ENCODE measurements around the gene TNFRSF8. TPM values are rescaled to one million over a fixed set of nuclear protein-coding genes. Genes with fewer than 3 reads are reported as not detected.

The TNFRSF8 gene
- polyA plus RNA-seq, 1 of the 3 experiments (the other 2 are of a cell fraction): 0.07 TPM

GRCh38 chr1:12145616-12146342 lies 82.7 kb downstream of the TNFRSF8 start:
- no peak overlapping the region for H3K4me3 ChIP-seq (ENCODE audit: low read depth in 2 of 2, low read length in 1 of 2)
- no peaks in the 10 kb centered on the region; a peak in 1 of 4 replicates for H3K4me1 ChIP-seq (ENCODE audit: control insufficient read depth in 1 of 2, insufficient read depth in 2 of 2, low read depth in 1 of 2, low read length in 1 of 2)
- 81% methylated on average over 11 of the region's 12 CpGs for WGBS (ENCODE audit: low lambda C conversion rate)
- H3K9ac ChIP-seq: no peak overlapping the region
- no peaks in the 10 kb centered on the region for H3K36me3 ChIP-seq (replicated peaks in 1 of 2; ENCODE audit: control insufficient read depth in 1 of 2, insufficient read depth in 2 of 2, low read length in 1 of 2)
- H2AFZ ChIP-seq (ENCODE audit: low read depth): no peak overlapping the region
- H3F3A ChIP-seq (replicated peaks; ENCODE audit: insufficient read depth): no peaks in the 10 kb centered on the region
- no peak for DNase-seq
- no peaks in the 10 kb centered on the region for H3K9me2 ChIP-seq
- no peak overlapping the region for H3K27ac ChIP-seq (ENCODE audit: low read depth in 2 of 2, low read length in 1 of 2)
- H3K9me3 ChIP-seq: no peaks in the 10 kb centered on the region
- ChIA-PET CTCF (interaction anchor here (1.4 to 9.6 kb wide), 3 partner anchors 21 to 64 kb away, joined by 3 to 98 read pairs (median 9); no protein-coding TSS in a partner anchor), POLR2A (no interaction called here)
- H3K4me2 ChIP-seq: no peak overlapping the region
- TF ChIP-seq USF2 (IDR thresholded peaks at IDR 0.05; ENCODE audit: borderline replicate concordance, low read depth, low read length) (no peak), CTCF (IDR thresholded peaks at IDR 0.05) (no peak), PBX3 (IDR thresholded peaks at IDR 0.05) (no peak), FOXM1 (IDR thresholded peaks at IDR 0.05; ENCODE audit: low read depth) (no peak), SMC3 (IDR thresholded peaks at IDR 0.05; ENCODE audit: low read depth, low read length) (no peak), TEAD4 (IDR thresholded peaks at IDR 0.05; ENCODE audit: borderline replicate concordance, insufficient read depth) (no peak), TAF1 (IDR thresholded peaks at IDR 0.05; ENCODE audit: borderline replicate concordance, low read depth, low read length) (no peak), GATA2 (CRISPR knock-in tag; IDR thresholded peaks at IDR 0.05) (no peak)
- H4K20me1 ChIP-seq (ENCODE audit: insufficient read depth): no peaks in the 10 kb centered on the region
- H3K27me3 ChIP-seq (ENCODE audit: insufficient read depth): no peaks in the 10 kb centered on the region
- no peaks in the 10 kb centered on the region for H3K79me2 ChIP-seq (ENCODE audit: insufficient read depth)

GRCh38 chr1:12146343-12147112 lies 83.4 kb downstream of the TNFRSF8 start:
- no peaks in the 10 kb centered on the region for H3F3A ChIP-seq (replicated peaks; ENCODE audit: insufficient read depth)
- H3K79me2 ChIP-seq (ENCODE audit: insufficient read depth): no peaks in the 10 kb centered on the region
- H3K27ac ChIP-seq (ENCODE audit: low read depth in 2 of 2, low read length in 1 of 2): no peak overlapping the region
- CTCF ChIA-PET: interaction anchor here (0.6 to 2.7 kb wide), 5 partner anchors 22 to 63 kb away, joined by 3 to 14 read pairs (median 3); no protein-coding TSS in a partner anchor
- H3K4me1 ChIP-seq (ENCODE audit: control insufficient read depth in 1 of 2, insufficient read depth in 2 of 2, low read depth in 1 of 2, low read length in 1 of 2): no peaks in the 10 kb centered on the region; a peak in 1 of 4 replicates
- no peak overlapping the region for H2AFZ ChIP-seq (ENCODE audit: low read depth)
- H3K9ac ChIP-seq: no peak overlapping the region
- POLR2A ChIA-PET: no interaction called here
- H3K9me3 ChIP-seq: no peaks in the 10 kb centered on the region
- 83% methylated on average over 17 of the region's 20 CpGs for WGBS (ENCODE audit: low lambda C conversion rate)
- DNase-seq: no peak
- H3K4me2 ChIP-seq: no peak overlapping the region
- H3K9me2 ChIP-seq: no peaks in the 10 kb centered on the region
- no peaks in the 10 kb centered on the region for H3K27me3 ChIP-seq (ENCODE audit: insufficient read depth)
- H3K36me3 ChIP-seq (replicated peaks in 1 of 2; ENCODE audit: control insufficient read depth in 1 of 2, insufficient read depth in 2 of 2, low read length in 1 of 2): no peaks in the 10 kb centered on the region
- no peak overlapping the region for H3K4me3 ChIP-seq (ENCODE audit: low read depth in 2 of 2, low read length in 1 of 2)
- no peaks in the 10 kb centered on the region for H4K20me1 ChIP-seq (ENCODE audit: insufficient read depth)
- TF ChIP-seq TCF12 (IDR thresholded peaks at IDR 0.05): no peak
- TF ChIP-seq RCOR1 (IDR thresholded peaks at IDR 0.05; ENCODE audit: low read length): no peak
- TF ChIP-seq TEAD4 (IDR thresholded peaks at IDR 0.05; ENCODE audit: borderline replicate concordance, insufficient read depth): no peak
- TF ChIP-seq FOXM1 (IDR thresholded peaks at IDR 0.05; ENCODE audit: low read depth): no peak
- TF ChIP-seq NFIC (IDR thresholded peaks at IDR 0.05; ENCODE audit: borderline replicate concordance): no peak
- no peak for TF ChIP-seq RXRA (IDR thresholded peaks at IDR 0.05; ENCODE audit: borderline replicate concordance, low read depth)
- no peak for TF ChIP-seq SIN3A (IDR thresholded peaks at IDR 0.05; ENCODE audit: borderline replicate concordance, low read depth, low read length)
- TF ChIP-seq MEF2A (IDR thresholded peaks at IDR 0.05; ENCODE audit: borderline replicate concordance, low read depth): no peak
- no peak for TF ChIP-seq REST (IDR thresholded peaks at IDR 0.05; ENCODE audit: low read depth, low read length)
- TF ChIP-seq USF2 (IDR thresholded peaks at IDR 0.05; ENCODE audit: borderline replicate concordance, low read depth, low read length): no peak
